Progenitor cell of endocrine pancreas (in vitro differentiated cells): ENCODE measurements around the gene MARCHF7. TPM values are rescaled to one million over a fixed set of nuclear protein-coding genes. Genes with fewer than 3 reads are reported as not detected.
"Not testable (repeated sequence)": the region's sequence is repeated elsewhere in the genome, so short reads cannot be mapped to it uniquely, and the experiment has no call there.

ENCODE experiments used
- DNase-seq: peaks from one replicate; pipeline ENCODE4 v3.0.0; 2021; ENCODE audit warnings: low spot score; ENCODE audit not compliant: unreplicated experiment
- H3K27ac Mint-ChIP-seq: 2 replicates; pipeline ENCODE4 v1.8.0; 2021; ENCODE audit warnings: mild to moderate bottlenecking, moderate library complexity, mixed read lengths
- H3K27me3 Mint-ChIP-seq: 2 replicates; pipeline ENCODE4 v1.8.0; 2021; ENCODE audit warnings: mixed read lengths
- H3K36me3 Mint-ChIP-seq: 2 replicates; pipeline ENCODE4 v1.8.0; 2022; ENCODE audit warnings: mixed read lengths; ENCODE audit not compliant: insufficient read depth
- H3K4me1 Mint-ChIP-seq: 2 replicates; pipeline ENCODE4 v1.8.0; 2021; ENCODE audit warnings: low read depth, mixed read lengths
- H3K4me3 Mint-ChIP-seq: 2 replicates; pipeline ENCODE4 v1.8.0; 2021; ENCODE audit warnings: low read depth, mild to moderate bottlenecking, moderate library complexity, mixed read lengths
- H3K9me3 Mint-ChIP-seq: 2 replicates; pipeline ENCODE4 v1.8.0; 2021; ENCODE audit warnings: low read depth, mixed read lengths
- total RNA-seq: library from RNA; stranded (reverse); gene quantifications from 2 replicates; pipeline ENCODE4 v1.2.1, GENCODE V29; 2021
- TF ChIP-seq, protein P1 (sequence below): fragments of 200-600 bp; sonication (generic); IDR thresholded peaks from one replicate; pipeline ENCODE4 v1.5.0; 2021; ENCODE audit warnings: antibody characterized with exemption, mild to moderate bottlenecking; ENCODE audit not compliant: unreplicated experiment

Gene MARCHF7
- total RNA-seq, 1 donor from 2014 or later: 113 TPM

DNA sequence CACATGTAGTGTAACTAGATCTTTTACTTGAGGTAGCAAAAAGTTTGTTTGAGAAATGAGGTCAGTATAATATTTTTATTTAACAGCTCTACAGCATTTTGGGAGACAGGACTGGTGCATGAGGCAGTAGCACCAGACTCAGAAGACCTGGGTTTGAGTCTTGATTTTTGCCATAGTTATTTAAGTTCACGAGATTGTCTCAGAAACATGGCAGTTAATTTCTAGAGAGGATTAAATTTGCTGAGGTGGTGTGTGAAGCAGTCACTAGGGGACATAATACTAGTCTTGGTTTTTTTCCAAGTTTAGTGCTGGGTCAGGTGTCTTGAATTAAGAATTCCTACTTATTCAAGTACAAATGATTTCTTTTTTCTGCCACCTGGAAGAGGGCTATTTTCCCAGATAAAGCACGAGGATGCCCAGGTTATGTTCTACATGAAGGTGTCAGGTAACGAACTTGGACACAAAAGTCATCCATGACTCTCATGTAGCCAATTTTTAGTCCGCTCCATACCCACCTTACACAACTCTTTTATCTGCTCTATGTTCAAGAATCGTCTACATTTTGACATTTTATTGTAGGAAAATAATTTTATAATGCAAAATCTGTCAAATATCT, 1.4 kb downstream of the MARCHF7 start:
- H3K4me1 Mint-ChIP-seq: peaks cover 27% of the 10 kb centered on the region
- peak overlapping the region; percentile 100 for H3K4me3 Mint-ChIP-seq
- TF ChIP-seq, protein P1, sequence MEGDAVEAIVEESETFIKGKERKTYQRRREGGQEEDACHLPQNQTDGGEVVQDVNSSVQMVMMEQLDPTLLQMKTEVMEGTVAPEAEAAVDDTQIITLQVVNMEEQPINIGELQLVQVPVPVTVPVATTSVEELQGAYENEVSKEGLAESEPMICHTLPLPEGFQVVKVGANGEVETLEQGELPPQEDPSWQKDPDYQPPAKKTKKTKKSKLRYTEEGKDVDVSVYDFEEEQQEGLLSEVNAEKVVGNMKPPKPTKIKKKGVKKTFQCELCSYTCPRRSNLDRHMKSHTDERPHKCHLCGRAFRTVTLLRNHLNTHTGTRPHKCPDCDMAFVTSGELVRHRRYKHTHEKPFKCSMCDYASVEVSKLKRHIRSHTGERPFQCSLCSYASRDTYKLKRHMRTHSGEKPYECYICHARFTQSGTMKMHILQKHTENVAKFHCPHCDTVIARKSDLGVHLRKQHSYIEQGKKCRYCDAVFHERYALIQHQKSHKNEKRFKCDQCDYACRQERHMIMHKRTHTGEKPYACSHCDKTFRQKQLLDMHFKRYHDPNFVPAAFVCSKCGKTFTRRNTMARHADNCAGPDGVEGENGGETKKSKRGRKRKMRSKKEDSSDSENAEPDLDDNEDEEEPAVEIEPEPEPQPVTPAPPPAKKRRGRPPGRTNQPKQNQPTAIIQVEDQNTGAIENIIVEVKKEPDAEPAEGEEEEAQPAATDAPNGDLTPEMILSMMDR: peak; percentile 9
- peak overlapping the region; percentile 100 for H3K27ac Mint-ChIP-seq
- no peaks in the 10 kb centered on the region for H3K9me3 Mint-ChIP-seq
- DNase-seq: no peak
- H3K36me3 Mint-ChIP-seq: peaks cover 15% of the 10 kb centered on the region
- no peaks in the 10 kb centered on the region for H3K27me3 Mint-ChIP-seq

DNA sequence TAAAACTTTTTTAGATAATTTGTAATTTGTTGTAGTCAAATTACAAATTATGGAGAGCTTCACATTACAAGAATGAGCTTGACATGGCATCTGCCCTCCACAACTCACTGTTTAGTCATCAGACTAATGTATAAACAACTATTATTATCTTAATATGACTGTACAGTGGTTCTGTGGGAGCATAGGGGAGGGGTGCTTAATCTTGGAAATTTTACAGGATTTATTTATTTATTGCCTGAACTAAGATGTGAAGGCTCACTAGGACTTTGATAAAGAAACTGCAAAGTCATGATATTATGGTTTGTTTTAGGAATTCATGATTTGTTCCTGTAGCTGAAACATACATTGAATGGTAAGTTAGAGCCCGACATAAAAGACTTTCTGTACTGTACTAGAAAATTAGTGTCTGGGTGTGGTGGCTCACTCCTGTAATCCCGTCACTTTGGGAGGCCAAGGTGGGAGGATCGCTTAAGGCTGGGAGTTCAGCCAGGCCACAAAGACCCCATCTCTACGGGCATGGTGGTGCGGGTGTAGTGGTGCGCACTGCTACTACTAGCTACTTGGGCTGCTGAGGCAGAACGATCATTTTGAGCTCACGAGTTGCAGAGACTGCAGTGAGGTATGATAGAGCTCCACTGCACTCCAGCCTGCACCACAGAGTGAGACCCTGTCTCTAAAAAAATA, 2.1 kb downstream of the MARCHF7 start:
- Mint-ChIP-seq H3K27ac (peak overlapping the region; percentile 100), H3K4me1 (peaks cover 28% of the 10 kb centered on the region), H3K9me3 (no peaks in the 10 kb centered on the region), H3K27me3 (no peaks in the 10 kb centered on the region), H3K36me3 (peaks cover 16% of the 10 kb centered on the region), H3K4me3 (peak overlapping the region; percentile 100)
- DNase-seq: no peak
- TF ChIP-seq, protein P1: no peak

DNA sequence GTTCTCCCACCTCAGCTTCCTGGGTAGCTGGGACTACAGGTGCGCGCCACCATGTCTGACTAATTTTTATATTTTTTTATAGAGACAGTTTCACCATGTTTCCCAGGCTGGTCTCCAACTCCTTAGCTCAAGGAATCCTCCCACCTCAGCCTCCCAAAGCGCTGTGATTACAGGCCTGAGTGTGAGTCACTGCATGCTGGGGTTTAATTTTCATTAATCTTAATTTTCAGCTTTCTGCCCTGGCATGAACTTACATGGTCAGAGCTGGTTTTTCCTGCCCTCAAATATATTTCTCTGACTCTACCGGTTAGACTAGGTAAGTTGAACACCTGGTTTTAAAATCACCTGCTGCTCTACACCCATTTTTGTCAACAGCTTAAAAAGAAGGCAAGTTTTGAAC, 3.1 kb downstream of the MARCHF7 start:
- peaks cover 22% of the 10 kb centered on the region for H3K36me3 Mint-ChIP-seq
- H3K4me3 Mint-ChIP-seq: no peak overlapping the region
- TF ChIP-seq, protein P1: no peak
- H3K27me3 Mint-ChIP-seq: no peaks in the 10 kb centered on the region
- H3K9me3 Mint-ChIP-seq: no peaks in the 10 kb centered on the region
- no peak overlapping the region for H3K27ac Mint-ChIP-seq
- H3K4me1 Mint-ChIP-seq: peaks cover 29% of the 10 kb centered on the region
- DNase-seq: no peak

DNA sequence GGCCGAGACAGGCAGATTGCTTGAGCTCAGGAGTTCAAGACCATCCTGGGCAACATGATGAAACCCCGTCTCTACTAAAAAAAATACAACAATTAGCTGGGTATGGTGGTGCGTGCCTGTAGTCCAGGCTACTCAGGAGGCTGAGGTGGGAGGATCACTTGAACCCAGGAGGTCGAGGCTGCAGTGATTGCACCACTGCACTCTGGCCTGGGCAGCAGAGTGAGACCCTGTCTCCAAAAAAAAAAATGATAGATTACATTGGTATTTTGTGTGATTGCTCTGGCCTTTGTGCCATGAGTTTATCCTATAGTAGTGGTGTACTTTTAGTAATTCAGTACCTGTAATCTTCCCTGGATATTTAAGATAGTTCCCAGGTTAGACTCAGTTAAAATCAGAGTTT, 4.1 kb downstream of the MARCHF7 start:
- Mint-ChIP-seq H3K36me3 (peaks cover 23% of the 10 kb centered on the region), H3K4me1 (peaks cover 24% of the 10 kb centered on the region)
- H3K27me3 Mint-ChIP-seq, H3K9me3 Mint-ChIP-seq, H3K4me3 Mint-ChIP-seq, DNase-seq, H3K27ac Mint-ChIP-seq: not testable (repeated sequence)

DNA sequence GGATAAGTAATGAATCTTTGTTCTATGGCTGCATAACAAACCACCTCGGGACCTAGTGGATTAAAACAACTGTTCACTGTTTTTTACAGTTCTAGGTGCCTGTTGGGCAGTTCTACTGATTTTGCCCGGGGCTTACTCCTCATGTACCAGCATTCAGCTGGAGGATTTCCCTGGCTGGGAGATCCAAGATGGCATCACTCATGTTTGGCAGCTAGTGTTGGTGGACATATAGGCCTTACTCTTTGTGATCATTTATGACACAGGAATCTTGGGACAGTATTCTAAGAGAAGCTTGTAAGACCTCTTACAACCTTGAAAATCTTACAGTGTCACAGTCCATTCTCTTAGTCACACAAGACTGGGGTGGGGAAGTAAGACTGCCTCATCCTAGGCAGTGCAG, 4.6 kb downstream of the MARCHF7 start:
- peaks cover 23% of the 10 kb centered on the region for H3K36me3 Mint-ChIP-seq

More for the DNA sequence above, 4.6 kb downstream of the MARCHF7 start:
- Mint-ChIP-seq H3K4me1 (peaks cover 21% of the 10 kb centered on the region), H3K27ac (no peak overlapping the region), H3K4me3 (no peak overlapping the region), H3K27me3 (no peaks in the 10 kb centered on the region), H3K9me3 (no peaks in the 10 kb centered on the region)
- TF ChIP-seq, protein P1: no peak
- no peak for DNase-seq
